PC-9 (cell line): ENCODE data around the gene MAFB. TPM values are rescaled to one million over a fixed set of nuclear protein-coding genes. Genes with fewer than 3 reads are reported as not detected.

ENCODE experiments used
- BruUV-seq: library from RNA; stranded (reverse); fragments of 400-500 nt; replicated peaks from 2 replicates; lab custom pipeline; 2021; lab: Mats Ljungman, UMichigan
- CTCF ChIA-PET: fragments of 300-600 bp; sonication (Branson Sonifier 250); formaldehyde crosslinking; loops from one replicate; lab custom pipeline; 2022; ENCODE audit warnings: antibody characterized with exemption; lab: Charles Lee
- POLR2A ChIA-PET: fragments of 300-600 bp; sonication (Branson Sonifier 250); formaldehyde crosslinking; loops from one replicate; lab custom pipeline; 2022; ENCODE audit warnings: antibody characterized with exemption; ENCODE audit not compliant: unreplicated experiment; lab: Charles Lee
- DNase-seq, 2 experiments: peaks; one replicate each; pipeline versions ENCODE4 v3.0.0 to v3.0.0-alpha.2; 2015 to 2022; ENCODE audit warnings: mixed read lengths in 1 of 2
- H2AFZ ChIP-seq: fragments of 200-600 bp; sonication (generic); 2 replicates; pipeline ENCODE4 v1.8.1; 2017; ENCODE audit warnings: antibody characterized with exemption
- H3F3A ChIP-seq: fragments of 200-600 bp; sonication (generic); 2 replicates; pipeline ENCODE4 v1.8.1; 2017; ENCODE audit warnings: antibody characterized with exemption, mild to moderate bottlenecking, low read depth; ENCODE audit not compliant: insufficient read depth
- H3K27ac ChIP-seq: fragments of 200-600 bp; sonication (generic); 2 replicates; pipeline ENCODE4 v1.6.1; 2016; ENCODE audit warnings: mixed run types
- H3K27me3 ChIP-seq: fragments of 200-600 bp; sonication (generic); 2 replicates; pipeline ENCODE4 v1.6.1; 2016; ENCODE audit warnings: low read depth, mixed run types; ENCODE audit not compliant: insufficient read depth
- H3K36me3 ChIP-seq: fragments of 200-600 bp; sonication (generic); 2 replicates; pipeline ENCODE4 v1.6.1; 2016; ENCODE audit warnings: low read depth, mixed run types
- H3K4me1 ChIP-seq: fragments of 200-600 bp; sonication (generic); replicated peaks from 2 replicates; pipeline ENCODE4 v1.6.1; 2016; ENCODE audit warnings: mixed run types; ENCODE audit not compliant: insufficient read depth
- H3K4me2 ChIP-seq: fragments of 200-600 bp; sonication (generic); 2 replicates; pipeline ENCODE4 v1.6.1; 2017; ENCODE audit warnings: mixed run types
- H3K4me3 ChIP-seq: fragments of 200-600 bp; sonication (generic); 2 replicates; pipeline ENCODE4 v1.6.1; 2016; ENCODE audit warnings: mixed run types
- H3K79me2 ChIP-seq: fragments of 200-600 bp; sonication (generic); 2 replicates; pipeline ENCODE4 v1.6.1; 2017; ENCODE audit warnings: low read depth, mixed run types
- H3K9me2 ChIP-seq: fragments of 200-600 bp; sonication (generic); 2 replicates; pipeline ENCODE4 v1.8.1; 2017; ENCODE audit warnings: mild to moderate bottlenecking; ENCODE audit not compliant: insufficient read depth
- H3K9me3 ChIP-seq: fragments of 200-600 bp; sonication (generic); 2 replicates; pipeline ENCODE4 v1.8.1; 2016; ENCODE audit warnings: low read depth; ENCODE audit not compliant: insufficient read depth
- H4K20me1 ChIP-seq: fragments of 200-600 bp; sonication (generic); 2 replicates; pipeline ENCODE4 v1.8.1; 2017; ENCODE audit not compliant: insufficient read depth
- CTCF ChIP-seq: fragments of 200-600 bp; sonication (generic); conservative IDR thresholded peaks from 2 replicates; pipeline ENCODE4 v1.6.1; 2017; ENCODE audit warnings: mixed run types, antibody characterized with exemption, mild to moderate bottlenecking, moderate library complexity
- EZH2 ChIP-seq: fragments of 200-600 bp; sonication (generic); IDR thresholded peaks from 2 replicates; pipeline ENCODE4 v1.8.0; 2017; ENCODE audit warnings: antibody characterized with exemption, low read depth
- intact Hi-C: fragments of 100-400 bp; cut with micrococcal nuclease; formaldehyde crosslinking; loops from one replicate; pipeline ENCODE4 v1.10.0; 2022; ENCODE audit not compliant: unreplicated experiment
- total RNA-seq: library from RNA; stranded (reverse); gene quantifications from 2 replicates; pipeline ENCODE4 v1.2.3, GENCODE V29; 2021

The MAFB gene
- total RNA-seq, 1 experiment from 2014 or later = not detected

DNA sequence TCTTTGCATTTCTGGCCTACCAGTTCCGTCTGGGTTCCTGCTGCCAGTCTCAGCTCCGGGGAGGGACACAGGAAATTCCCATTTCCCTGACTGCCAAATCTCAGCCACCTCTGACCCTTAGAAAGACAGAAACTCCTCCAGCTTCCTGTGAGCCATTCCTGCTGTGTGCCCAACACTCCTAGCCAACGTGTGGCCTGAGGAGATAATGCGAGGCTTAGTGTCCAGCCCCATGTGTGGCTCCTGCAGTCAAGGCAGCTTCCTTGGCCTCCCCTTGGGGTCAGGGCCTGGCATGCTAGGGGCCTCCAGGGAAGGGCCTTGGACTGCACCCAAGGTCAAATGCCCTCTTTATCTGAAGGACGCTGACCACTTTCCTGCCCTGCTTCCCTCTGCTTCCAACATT, 45.1 kb downstream of the MAFB start:
- Histone ChIP-seq H3K9me3 (no peaks in the 10 kb centered on the region), H2AFZ (no peak overlapping the region), H3K4me1 (no peaks in the 10 kb centered on the region), H3K9me2 (no peaks in the 10 kb centered on the region), H3K79me2 (no peaks in the 10 kb centered on the region), H3K4me3 (no peak overlapping the region), H3K4me2 (no peak overlapping the region), H4K20me1 (no peaks in the 10 kb centered on the region), H3K36me3 (no peaks in the 10 kb centered on the region), H3K27me3 (peaks cover 58% of the 10 kb centered on the region), H3F3A (no peaks in the 10 kb centered on the region), H3K27ac (no peak overlapping the region)
- ChIA-PET CTCF (no interaction called here), POLR2A (no interaction called here)
- BruUV-seq = no TSS peak
- intact Hi-C loops = no loop called here
- DNase-seq = no peak
- TF ChIP-seq CTCF = no peak
- TF ChIP-seq EZH2 = no peak

- Histone ChIP-seq H3F3A (no peaks in the 10 kb centered on the region), H3K4me2 (no peak overlapping the region), H3K79me2 (no peaks in the 10 kb centered on the region), H3K27ac (no peak overlapping the region), H3K36me3 (no peaks in the 10 kb centered on the region), H2AFZ (no peak overlapping the region), H4K20me1 (no peaks in the 10 kb centered on the region), H3K9me2 (no peaks in the 10 kb centered on the region), H3K27me3 (peaks cover 42% of the 10 kb centered on the region), H3K9me3 (no peaks in the 10 kb centered on the region), H3K4me3 (no peak overlapping the region), H3K4me1 (no peaks in the 10 kb centered on the region)
- no TSS peak for BruUV-seq
- TF ChIP-seq CTCF = no peak
- no peak for TF ChIP-seq EZH2
- CTCF ChIA-PET = no interaction called here
- POLR2A ChIA-PET = no interaction called here
- no peak for DNase-seq
- intact Hi-C loops = no loop called here
These were observed 47.2 kb downstream of the MAFB start for GRCh38 chr20:40641809-40642208.

DNA sequence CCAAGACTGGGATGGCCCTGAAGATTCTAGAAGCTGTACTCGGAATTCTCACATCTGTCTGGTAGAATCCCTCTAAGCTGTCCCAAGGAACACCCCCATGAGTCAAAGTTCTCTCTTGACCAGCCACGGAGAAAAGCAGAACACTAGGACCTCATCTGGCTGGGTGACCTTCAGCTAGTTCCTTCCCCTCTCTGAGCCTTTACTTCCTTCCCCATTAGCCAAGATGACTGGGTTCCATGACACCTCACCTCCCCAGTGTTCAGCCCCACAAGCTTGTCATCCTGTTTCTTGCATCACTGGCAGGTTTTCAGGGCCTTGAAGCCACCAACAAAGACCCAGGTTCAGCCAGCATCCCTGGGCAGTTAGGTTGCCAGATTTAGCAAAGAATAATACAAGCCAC, 47.8 kb downstream of the MAFB start:
- no TSS peak for BruUV-seq
- Histone ChIP-seq H3K36me3 (no peaks in the 10 kb centered on the region), H3K4me1 (no peaks in the 10 kb centered on the region), H3K4me3 (no peak overlapping the region), H3F3A (no peaks in the 10 kb centered on the region), H3K9me2 (no peaks in the 10 kb centered on the region), H3K79me2 (no peaks in the 10 kb centered on the region), H4K20me1 (no peaks in the 10 kb centered on the region), H2AFZ (no peak overlapping the region), H3K27ac (no peak overlapping the region), H3K27me3 (peaks cover 42% of the 10 kb centered on the region), H3K9me3 (no peaks in the 10 kb centered on the region), H3K4me2 (no peak overlapping the region)
- no peak for DNase-seq
- no peak for TF ChIP-seq CTCF
- TF ChIP-seq EZH2 = no peak
- ChIA-PET CTCF (no interaction called here), POLR2A (no interaction called here)
- intact Hi-C loops = no loop called here
